NCI-H2196 treated with DMSO at 0.1 percent for 48 hours (cell line): ENCODE data around the gene SLC45A2.
"Not testable (repeated sequence)": the region's sequence is repeated elsewhere in the genome, so short reads cannot be mapped to it uniquely, and the experiment has no call there.

Experiments used
- DNase-seq: peaks from one replicate; lab custom pipeline; 2025; ENCODE audit not compliant: unreplicated experiment; lab: John Stamatoyannopoulos, UW

Gene SLC45A2

DNA sequence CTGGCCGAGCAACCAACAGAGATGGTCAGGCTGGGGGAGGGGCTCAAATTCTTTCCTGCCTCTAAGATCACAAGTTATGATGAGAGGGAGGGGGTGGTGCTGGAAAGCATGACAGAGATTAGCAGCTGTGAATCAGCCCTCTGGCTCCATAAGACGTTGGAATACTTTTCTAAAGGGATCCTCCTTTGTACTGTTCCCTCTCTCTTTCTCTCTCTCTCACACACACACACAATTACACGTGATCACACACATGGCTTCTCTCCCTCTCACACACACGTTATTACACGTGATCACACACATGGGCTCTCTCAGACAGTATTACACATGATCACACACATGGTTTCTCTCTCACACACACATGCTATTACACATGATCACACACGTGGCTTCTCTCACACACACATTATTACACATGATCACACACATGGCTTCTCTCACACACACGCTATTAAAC lies at the start of gene SLC45A2:
TSS of gene SLC45A2 (minus strand) at position 23 of the 454 bp plus-strand sequence. CDS start 110 bp downstream, outside the sequence.
- no peak for DNase-seq

DNA sequence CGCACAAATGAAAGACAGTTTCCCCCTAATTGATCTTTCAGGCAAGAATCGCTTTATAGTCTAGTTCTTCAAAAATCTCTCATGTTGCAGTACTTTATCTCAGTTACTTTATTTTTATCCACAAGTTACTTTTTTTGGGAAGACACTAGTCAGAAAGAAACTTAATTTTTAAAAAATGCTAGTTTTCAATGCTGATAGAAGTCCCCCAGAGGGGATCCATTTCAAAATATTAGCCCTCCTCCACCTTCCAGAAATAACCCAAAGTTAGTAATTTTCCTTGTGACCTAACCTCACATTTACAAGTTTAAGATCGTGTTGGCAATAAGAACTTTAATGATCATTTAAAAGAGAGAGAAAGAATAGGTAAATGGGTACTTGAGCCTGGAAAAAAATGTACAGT lies 47.5 kb upstream of the SLC45A2 start:
- DNase-seq: no peak

DNA sequence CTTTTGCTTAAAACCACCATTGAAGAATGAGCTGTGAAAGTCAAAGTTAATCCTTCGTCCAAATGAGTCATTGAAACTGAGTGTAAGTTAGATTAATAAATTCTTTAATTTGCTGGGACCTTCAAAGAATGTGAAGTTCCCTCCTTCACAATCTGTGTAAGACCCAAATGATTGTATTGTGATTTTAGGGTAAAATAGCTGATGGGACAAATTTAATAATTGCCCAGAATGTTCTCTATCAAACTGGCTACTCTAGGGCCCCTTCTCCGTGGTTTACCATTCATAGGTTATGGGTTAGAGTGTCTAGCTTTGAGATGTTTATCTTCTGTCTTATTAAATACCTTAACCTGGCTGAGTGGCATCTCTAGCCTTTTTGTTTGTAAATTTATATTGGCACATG lies 46.6 kb upstream of the SLC45A2 start:
- no peak for DNase-seq

- DNase-seq: not testable (repeated sequence)
These were observed 46.1 kb upstream of the SLC45A2 start for GRCh38 chr5:34030585-34030984.

- DNase-seq: no peak
These were observed 45.6 kb upstream of the SLC45A2 start for GRCh38 chr5:34030048-34030447.

GRCh38 chr5:34028349-34028748 lies 43.9 kb upstream of the SLC45A2 start:
- no peak for DNase-seq

- no peak for DNase-seq
These were observed 41.7 kb upstream of the SLC45A2 start for GRCh38 chr5:34026089-34026761.

- DNase-seq: no peak
These were observed 37.7 kb upstream of the SLC45A2 start for GRCh38 chr5:34022121-34022705.

DNA sequence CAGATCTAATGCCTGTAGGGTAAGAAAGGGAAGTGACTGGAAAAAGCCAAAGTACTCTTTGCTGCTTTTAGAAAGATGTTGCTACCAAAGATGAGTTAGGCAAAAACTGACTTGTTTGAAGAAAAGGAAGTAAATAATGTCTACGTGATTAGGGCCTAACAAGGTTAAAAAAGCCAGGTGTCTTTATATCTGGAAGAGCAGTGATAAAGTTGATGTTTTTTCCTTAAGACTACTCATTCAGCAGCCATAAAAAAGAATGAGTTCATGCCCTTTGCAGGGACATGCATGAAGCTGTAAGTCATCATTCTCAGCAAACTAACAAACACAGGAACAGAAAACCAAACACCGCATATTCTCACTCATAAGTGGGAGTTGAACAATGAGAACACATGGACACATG lies 36.8 kb upstream of the SLC45A2 start:
- no peak for DNase-seq

- no peak for DNase-seq
These were observed 36.2 kb upstream of the SLC45A2 start for GRCh38 chr5:34020726-34021125.

- DNase-seq: no peak
These were observed 32.8 kb upstream of the SLC45A2 start for GRCh38 chr5:34017254-34017653.

DNA sequence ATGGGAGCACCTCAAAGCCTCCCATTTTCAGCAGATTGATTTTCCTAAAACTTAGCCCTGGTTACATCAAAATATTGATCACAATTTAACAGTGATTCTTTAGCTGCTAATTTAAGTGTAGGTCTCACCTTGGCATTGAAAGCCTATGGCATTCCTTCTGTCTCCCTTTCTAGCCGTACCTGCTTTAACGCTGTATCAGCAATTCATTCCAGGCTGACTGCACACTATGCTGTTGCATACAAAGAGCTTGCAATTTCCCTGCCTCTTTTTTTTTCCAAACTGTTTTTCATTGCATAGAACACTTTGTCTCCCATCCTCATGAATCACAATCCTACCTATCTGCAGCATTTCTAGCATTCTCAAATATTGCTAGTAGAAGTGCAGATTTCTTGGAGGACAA lies 32.3 kb upstream of the SLC45A2 start:
- DNase-seq: no peak

- DNase-seq: no peak
These were observed 31.7 kb upstream of the SLC45A2 start for GRCh38 chr5:34016222-34016621.

DNA sequence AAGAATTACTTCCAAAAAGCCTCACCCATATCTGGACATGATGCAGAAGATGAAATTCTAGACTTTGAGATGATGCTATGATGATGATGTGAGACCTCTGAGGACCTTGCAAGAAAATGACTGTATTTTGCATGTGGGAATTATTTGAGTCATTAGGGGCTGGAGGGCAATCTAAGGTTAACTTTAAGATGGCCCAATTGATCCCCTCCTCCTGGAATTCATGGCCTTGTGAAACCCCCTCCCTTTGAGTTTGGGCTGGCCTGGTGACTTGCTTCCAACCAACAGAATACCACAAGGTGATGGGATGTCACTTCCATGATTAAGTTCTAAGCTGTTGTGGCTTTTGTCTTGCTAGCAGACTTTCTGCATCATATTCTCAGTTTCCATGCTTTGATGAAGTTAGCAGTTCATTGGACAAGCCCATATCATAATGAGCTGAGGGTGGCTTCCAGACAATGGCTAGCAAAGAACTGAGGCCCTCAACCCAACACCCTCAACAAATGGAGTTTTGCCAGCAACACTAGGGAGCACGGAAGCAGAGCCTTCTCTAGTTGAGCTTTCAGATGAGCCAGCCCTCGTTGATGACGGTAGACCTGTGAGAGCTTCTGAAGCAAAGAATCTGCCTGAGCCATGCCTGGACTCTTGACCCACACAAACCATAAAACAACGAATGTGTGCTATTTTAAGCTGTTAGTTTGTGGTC lies 30.8 kb upstream of the SLC45A2 start:
- no peak for DNase-seq

GRCh38 chr5:34014626-34015025 lies 30.1 kb upstream of the SLC45A2 start:
- DNase-seq: no peak

DNA sequence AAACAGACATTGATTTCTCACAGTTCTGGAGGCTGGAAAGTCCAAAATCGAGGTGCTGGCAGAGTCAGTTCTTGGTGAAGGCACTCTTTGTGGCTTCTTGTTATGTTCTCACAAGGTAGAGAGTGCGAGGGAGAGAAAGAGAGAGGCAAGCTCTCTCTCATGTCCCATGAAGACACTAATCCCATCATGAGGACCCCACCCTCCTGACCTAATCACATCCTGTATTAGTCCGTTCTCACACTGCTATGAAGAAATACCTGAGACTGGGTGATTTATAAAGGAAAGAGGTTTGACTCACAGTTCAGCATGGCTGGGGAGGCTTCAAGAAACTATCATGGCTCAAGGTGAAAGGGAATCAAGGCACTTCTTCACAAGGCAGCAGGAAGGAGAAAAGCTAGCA lies 29.1 kb upstream of the SLC45A2 start:
- DNase-seq: no peak

- no peak for DNase-seq
These were observed 28.3 kb upstream of the SLC45A2 start for GRCh38 chr5:34012791-34013190.

DNA sequence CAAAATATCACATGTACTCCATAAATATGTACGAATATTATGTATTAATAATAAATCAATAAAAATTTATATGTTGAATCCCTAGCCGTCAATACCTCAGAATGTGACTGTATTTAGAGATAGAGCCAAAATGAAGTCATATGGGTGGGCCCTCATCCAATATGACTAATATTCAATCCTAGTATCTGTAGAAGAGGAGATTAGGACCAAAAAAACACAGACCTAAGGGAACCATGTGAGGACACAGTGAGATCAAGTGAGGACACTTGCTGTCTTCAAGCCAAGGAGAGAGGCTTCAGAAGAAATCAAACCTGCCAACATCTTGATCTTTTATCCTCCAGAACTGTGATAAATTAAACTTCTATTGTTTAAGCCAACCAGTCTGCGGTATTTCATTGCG lies 27.0 kb upstream of the SLC45A2 start:
- no peak for DNase-seq

- DNase-seq: peak; percentile 77
These were observed 25.7 kb upstream of the SLC45A2 start for GRCh38 chr5:34010146-34010545.

DNA sequence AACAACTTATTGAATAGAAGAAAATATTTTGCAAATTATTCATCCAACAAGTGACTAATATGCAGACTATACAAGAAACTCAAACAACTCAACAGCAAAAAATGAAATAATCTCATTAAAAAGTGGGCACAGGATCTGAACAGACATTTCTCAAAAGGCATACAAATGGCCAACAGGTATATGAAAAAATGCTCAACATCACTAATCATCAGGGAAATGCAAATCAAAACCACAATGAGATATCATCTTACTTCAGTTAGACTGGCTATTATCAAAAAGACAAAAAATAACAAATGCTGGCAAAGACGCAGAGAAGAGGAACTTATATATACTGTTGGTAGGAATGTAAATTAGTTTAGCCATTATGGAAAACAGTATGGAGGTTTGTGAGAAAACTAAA lies 25.1 kb upstream of the SLC45A2 start:
- DNase-seq: no peak

GRCh38 chr5:34008802-34009201 lies 24.3 kb upstream of the SLC45A2 start:
- DNase-seq: no peak
